ENCODE measurements around the gene POLD3. TPM values are rescaled to one million over a fixed set of nuclear protein-coding genes. Genes with fewer than 3 reads are reported as not detected.

Gene POLD3
- total RNA-seq, 1 donor = 12.3 TPM

GRCh38 chr11:74691755-74692154, 99.4 kb downstream of the POLD3 start:
- H3K36me3 ChIP-seq (ENCODE audit: insufficient read depth, low read length) = no peaks in the 10 kb centered on the region
- no peak for DNase-seq (ENCODE audit: insufficient read length, low spot score, missing footprints)
- no peak overlapping the region for H3K27ac ChIP-seq (ENCODE audit: low read depth, low read length)
- H2AFZ ChIP-seq (ENCODE audit: low read length) = no peak overlapping the region
- TF ChIP-seq CTCF (IDR thresholded peaks at IDR 0.05; ENCODE audit: extremely low read depth, low read depth, low read length) = no peak
- H3K79me2 ChIP-seq (ENCODE audit: insufficient read depth, low read length) = no peaks in the 10 kb centered on the region
- no peaks in the 10 kb centered on the region for H4K20me1 ChIP-seq (ENCODE audit: insufficient read depth, low read length)
- no peaks in the 10 kb centered on the region for H3K27me3 ChIP-seq (ENCODE audit: insufficient read depth, low read length)
- no peak overlapping the region for H3K4me2 ChIP-seq (ENCODE audit: insufficient read depth, low read length)
- H3K4me1 ChIP-seq (ENCODE audit: insufficient read depth, low read length) = peaks cover 42% of the 10 kb centered on the region
- no peak overlapping the region for H3K4me3 ChIP-seq (ENCODE audit: insufficient read depth, low read length)
- H3K9me3 ChIP-seq (ENCODE audit: low read depth, low read length) = no peaks in the 10 kb centered on the region

Small RNAs within 50 kb of the gene (small RNA-seq; reads per million reads assigned to genes)
- gene RANP3 (not detected), gene RN7SKP297 (not detected)

Other genes starting within 250 kb of the POLD3 start
- gene PGM2L1, start 194.1 kb upstream of the POLD3 start, total RNA-seq = 6.5 and 7.2 TPM in 2 replicates
- gene KCNE3, start 125.0 kb upstream of the POLD3 start, total RNA-seq = 1.8 and 2.4 TPM in 2 replicates
- gene LIPT2, start 98.9 kb upstream of the POLD3 start, total RNA-seq = 5.0 and 5.1 TPM in 2 replicates
- gene CHRDL2, start 138.8 kb downstream of the POLD3 start, total RNA-seq = under 0.01 TPM in 1 of 2 replicates, not detected in the other
- gene RNF169, start 156.3 kb downstream of the POLD3 start, total RNA-seq = 32.6 and 32.7 TPM in 2 replicates